HG02970 (cell line): Measurements from ENCODE around the gene PRELID1.

ENCODE experiments used
- ATAC-seq: cut with Tn5 transposase; IDR thresholded peaks from one replicate; pipeline ENCODE4 v1.9.1; 2021; ENCODE audit warnings: mild to moderate bottlenecking, moderate library complexity, moderate number of reproducible peaks; ENCODE audit not compliant: unreplicated experiment, low FRiP score

The PRELID1 gene

GRCh38 chr5:177311723-177312648 is 8.4 kb downstream of the PRELID1 start, which contains the start of gene MXD3:
MXD3 (minus strand) TSS chr5:177311898; CDS start chr5:177311830, 68 bp downstream.
- ATAC-seq, result peak; percentile 80

GRCh38 chr5:177312649-177313181 is 9.1 kb downstream of the PRELID1 start:
- peak; percentile 11 for ATAC-seq

GRCh38 chr5:177313561-177314259 is 10.1 kb downstream of the PRELID1 start:
- no peak for ATAC-seq

GRCh38 chr5:177314376-177315342 is 11.1 kb downstream of the PRELID1 start:
- no peak for ATAC-seq

GRCh38 chr5:177315411-177315810 is 11.8 kb downstream of the PRELID1 start:
- ATAC-seq, result no peak

GRCh38 chr5:177316005-177316404 is 12.4 kb downstream of the PRELID1 start:
- ATAC-seq, result no peak

- no peak for ATAC-seq
These were observed 14.4 kb downstream of the PRELID1 start for GRCh38 chr5:177317959-177318377.

- no peak for ATAC-seq
These were observed 16.5 kb downstream of the PRELID1 start for GRCh38 chr5:177319913-177320588.

- ATAC-seq, result no peak
These were observed 17.3 kb downstream of the PRELID1 start for GRCh38 chr5:177320879-177321278.

GRCh38 chr5:177325868-177326381 is 22.3 kb downstream of the PRELID1 start:
- ATAC-seq, result no peak

- no peak for ATAC-seq
These were observed 24.2 kb downstream of the PRELID1 start for GRCh38 chr5:177327539-177328522.

- ATAC-seq, result no peak
These were observed 25.1 kb downstream of the PRELID1 start for GRCh38 chr5:177328545-177329231.

GRCh38 chr5:177329883-177330282 is 26.3 kb downstream of the PRELID1 start:
- ATAC-seq, result no peak

- ATAC-seq, result no peak
These were observed 27.6 kb downstream of the PRELID1 start for GRCh38 chr5:177330991-177331842.

GRCh38 chr5:177332031-177332895 is 28.7 kb downstream of the PRELID1 start:
- no peak for ATAC-seq

GRCh38 chr5:177332896-177333260 is 29.3 kb downstream of the PRELID1 start:
- no peak for ATAC-seq
